B cell (primary cell): ENCODE data around the gene STIM1.

ENCODE experiments used
- EZH2 ChIP-seq: IDR thresholded peaks from 2 replicates; pipeline ENCODE4 v1.6.1; 2012; ENCODE audit warnings: borderline replicate concordance, low read depth, mild to moderate bottlenecking, moderate library complexity, low read length; ENCODE audit not compliant: insufficient read depth, poor library complexity, severe bottlenecking
- TF ChIP-seq, protein P1 (sequence below): fragments of 200-600 bp; IDR thresholded peaks from one replicate; pipeline ENCODE4 v1.8.0; 2022; ENCODE audit warnings: antibody characterized with exemption, mild to moderate bottlenecking

DNA sequence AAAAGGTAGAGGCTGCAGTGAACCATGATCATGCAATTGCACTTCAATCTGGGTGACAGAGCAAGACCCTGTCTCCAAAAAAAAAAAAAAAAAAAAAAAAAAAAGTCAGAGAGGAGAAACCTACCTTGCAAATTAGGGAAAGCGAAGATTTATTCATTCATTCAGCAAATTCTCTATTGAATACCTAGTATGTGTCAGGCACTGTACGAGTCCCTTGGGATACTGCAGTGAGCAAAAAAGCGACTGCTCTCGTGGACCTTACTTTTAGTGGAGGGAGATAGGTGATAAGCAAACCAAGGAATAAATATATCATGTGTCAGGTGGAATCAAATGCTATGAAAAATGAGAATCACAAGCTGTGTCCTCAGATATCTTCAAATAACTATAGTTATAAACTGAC lies 101.3 kb downstream of the STIM1 start:
- TF ChIP-seq EZH2: no peak
- TF ChIP-seq, protein P1, sequence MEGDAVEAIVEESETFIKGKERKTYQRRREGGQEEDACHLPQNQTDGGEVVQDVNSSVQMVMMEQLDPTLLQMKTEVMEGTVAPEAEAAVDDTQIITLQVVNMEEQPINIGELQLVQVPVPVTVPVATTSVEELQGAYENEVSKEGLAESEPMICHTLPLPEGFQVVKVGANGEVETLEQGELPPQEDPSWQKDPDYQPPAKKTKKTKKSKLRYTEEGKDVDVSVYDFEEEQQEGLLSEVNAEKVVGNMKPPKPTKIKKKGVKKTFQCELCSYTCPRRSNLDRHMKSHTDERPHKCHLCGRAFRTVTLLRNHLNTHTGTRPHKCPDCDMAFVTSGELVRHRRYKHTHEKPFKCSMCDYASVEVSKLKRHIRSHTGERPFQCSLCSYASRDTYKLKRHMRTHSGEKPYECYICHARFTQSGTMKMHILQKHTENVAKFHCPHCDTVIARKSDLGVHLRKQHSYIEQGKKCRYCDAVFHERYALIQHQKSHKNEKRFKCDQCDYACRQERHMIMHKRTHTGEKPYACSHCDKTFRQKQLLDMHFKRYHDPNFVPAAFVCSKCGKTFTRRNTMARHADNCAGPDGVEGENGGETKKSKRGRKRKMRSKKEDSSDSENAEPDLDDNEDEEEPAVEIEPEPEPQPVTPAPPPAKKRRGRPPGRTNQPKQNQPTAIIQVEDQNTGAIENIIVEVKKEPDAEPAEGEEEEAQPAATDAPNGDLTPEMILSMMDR: no peak
